Mucosa of descending colon (tissue), 3 donors: Measurements from ENCODE around the gene KRTAP1-4. TPM values are rescaled to one million over a fixed set of nuclear protein-coding genes. Genes with fewer than 3 reads are reported as not detected.

Experiments used
- ATAC-seq: fragments of 200-7000 bp; cut with Tn5 transposase; one replicate; pipeline ENCODE4 v1.9.1; 2020; ENCODE audit warnings: mild to moderate bottlenecking, moderate library complexity
- DNase-seq, 3 donors: peaks; one replicate each; pipeline ENCODE4 v3.0.0-alpha.2; 2020
- H3K36me3 ChIP-seq: fragments of 200-600 bp; one replicate; pipeline ENCODE4 v1.8.0; 2021; ENCODE audit warnings: low read depth, mild to moderate bottlenecking
- H3K4me1 ChIP-seq: fragments of 200-600 bp; one replicate; pipeline ENCODE4 v1.8.0; 2021; ENCODE audit warnings: low read depth, mild to moderate bottlenecking
- H3K4me3 ChIP-seq: fragments of 200-600 bp; one replicate; pipeline ENCODE4 v1.8.0; 2021; ENCODE audit warnings: mild to moderate bottlenecking
- H3K9me3 ChIP-seq: fragments of 200-600 bp; one replicate; pipeline ENCODE4 v1.8.0; 2021; ENCODE audit warnings: mild to moderate bottlenecking
- CTCF ChIP-seq: fragments of 200-600 bp; IDR thresholded peaks from one replicate; pipeline ENCODE4 v1.8.0; 2022; ENCODE audit warnings: antibody characterized with exemption, mild to moderate bottlenecking
- intact Hi-C, 2 donors: fragments of 100-400 bp; cut with DNase I in 1 of 2; cut with micrococcal nuclease in 1 of 2; formaldehyde crosslinking; loops; one replicate each; pipeline versions ENCODE4 v1.11.0 to v1.11.1; 2022; cut with DNase I, micrococcal nuclease
- long read RNA-seq, 2 donors: library from polyadenylated mRNA; unstranded; transcript quantifications; one replicate each; pipeline ENCODE4 v2.0.0, GENCODE V29; 2019 to 2021
- total RNA-seq, 3 donors: library from RNA; stranded (reverse); fragmentation: NEBNext Ultra II Directional in 2 of 3; extraction: Animal tissue kit (Norgen Biotek cat#: 25700) in 2 of 3; gene quantifications; one replicate each; pipeline versions ENCODE4 v1.2.1 to v1.2.4, GENCODE V29; 2021 to 2023
- donor health status: DM: no; HTN: no; CAD: no; lungs with moderate emphysema.
- donor health status: DM: no; HTN: no; CAD: no.
- donor health status: DM: no; HTN: yes; CAD: no.

KRTAP1-4 gene
- not detected for total RNA-seq
- long read RNA-seq, donor 1 = 0 reads
- long read RNA-seq, donor 2 = 0 reads

GRCh38 chr17:41029633-41030245, at the start of gene KRTAP1-4:
TSS of gene KRTAP1-4 (minus strand) at chr17:41030195. CDS start at chr17:41030078, 117 bp downstream.
- Histone ChIP-seq H3K9me3 (no peaks in the 10 kb centered on the region), H3K4me3 (no peak within 1 kb of the TSS), H3K36me3 (no peaks in the 10 kb centered on the region), H3K4me1 (no peaks in the 10 kb centered on the region)
- intact Hi-C loops = no loop called here
- ATAC-seq = no peak
- DNase-seq = no peak
- TF ChIP-seq CTCF = no peak

- Histone ChIP-seq H3K36me3 (no peaks in the 10 kb centered on the region), H3K4me3 (no peak overlapping the region), H3K4me1 (no peaks in the 10 kb centered on the region), H3K9me3 (no peaks in the 10 kb centered on the region)
- no peak for ATAC-seq
- no peak for DNase-seq
- intact Hi-C loops = no loop called here
- no peak for TF ChIP-seq CTCF
These were observed 46.8 kb upstream of the KRTAP1-4 start for GRCh38 chr17:41076788-41077187.

- no peak for TF ChIP-seq CTCF
- intact Hi-C loops = no loop called here
- H3K4me1 ChIP-seq = no peaks in the 10 kb centered on the region
- DNase-seq (no peak), ATAC-seq (no peak)
- no peaks in the 10 kb centered on the region for H3K36me3 ChIP-seq
- H3K9me3 ChIP-seq = no peaks in the 10 kb centered on the region
- no peak overlapping the region for H3K4me3 ChIP-seq
These were observed 43.7 kb upstream of the KRTAP1-4 start for GRCh38 chr17:41073676-41074075.

GRCh38 chr17:41071606-41072360, 41.8 kb upstream of the KRTAP1-4 start:
- DNase-seq (no peak), ATAC-seq (no peak)
- H3K4me3 ChIP-seq = no peak overlapping the region
- intact Hi-C loops = no loop called here
- H3K9me3 ChIP-seq = no peaks in the 10 kb centered on the region
- no peaks in the 10 kb centered on the region for H3K36me3 ChIP-seq
- no peak for TF ChIP-seq CTCF
- H3K4me1 ChIP-seq = no peaks in the 10 kb centered on the region

GRCh38 chr17:41069031-41069430, 39.0 kb upstream of the KRTAP1-4 start:
- Histone ChIP-seq H3K9me3 (no peaks in the 10 kb centered on the region), H3K4me3 (no peak overlapping the region), H3K4me1 (no peaks in the 10 kb centered on the region), H3K36me3 (no peaks in the 10 kb centered on the region)
- TF ChIP-seq CTCF = no peak
- DNase-seq (no peak), ATAC-seq (no peak)
- intact Hi-C loops = no loop called here
